HEK293 (cell line): ENCODE measurements around the gene NHEJ1.

ENCODE experiments used
- CTCF ChIA-PET: fragments of 350-600 bp; formaldehyde crosslinking; extraction: SDS; loops from one replicate; lab custom pipeline; 2021; ENCODE audit warnings: antibody characterized with exemption; lab: Yijun Ruan, JAX
- POLR2A ChIA-PET: fragments of 300-600 bp; formaldehyde crosslinking; extraction: SDS; loops from one replicate; lab custom pipeline; 2020; ENCODE audit warnings: antibody characterized with exemption, inconsistent platforms; lab: Yijun Ruan, JAX
- H3K27ac ChIP-seq: fragments of 200-500 bp; sonication (Bioruptor generic); 2 replicates; pipeline ENCODE4 v1.5.1; 2014; ENCODE audit warnings: low read depth, low read length, control low read depth, inconsistent platforms; ENCODE audit errors: extremely low read depth
- H3K36me3 ChIP-seq, 2 experiments: fragments of 200-500 bp in 1 of 2; sonication (Bioruptor generic) in 1 of 2; 1 replicate in 1 of 2; 2 replicates in 1 of 2; pipeline ENCODE4 v1.5.1; 2014 to 2017; ENCODE audit warnings: inconsistent platforms in 2 of 2, low read length in 2 of 2; ENCODE audit not compliant: control insufficient read depth in 2 of 2, insufficient read depth in 1 of 2
- H3K4me1 ChIP-seq: fragments of 200-500 bp; sonication (Bioruptor generic); 2 replicates; pipeline ENCODE4 v1.5.1; 2014; ENCODE audit warnings: mild to moderate bottlenecking, low read length, inconsistent platforms; ENCODE audit not compliant: control insufficient read depth, insufficient read depth
- H3K4me3 ChIP-seq: 2 replicates; pipeline ENCODE4 v1.5.1; 2011; ENCODE audit warnings: low read depth, mild to moderate bottlenecking, control low read depth, low read length, moderate library complexity
- H3K9me3 ChIP-seq: fragments of 200-500 bp; sonication (Bioruptor generic); 2 replicates; pipeline ENCODE4 v1.5.1; 2014; ENCODE audit warnings: low read depth, low read length, inconsistent platforms; ENCODE audit not compliant: control insufficient read depth, insufficient read depth
- FEZF1 ChIP-seq: fragments of 450-650 bp; formaldehyde crosslinking; IDR thresholded peaks from 2 replicates; pipeline ENCODE4 v1.5.1; 2016; ENCODE audit warnings: missing biosample characterization, missing genetic modification characterization
- GLI2 ChIP-seq: fragments of 450-650 bp; formaldehyde crosslinking; IDR thresholded peaks from 2 replicates; pipeline ENCODE4; 2017; ENCODE audit warnings: missing biosample characterization, missing genetic modification characterization, low read depth, borderline replicate concordance
- GLIS1 ChIP-seq: fragments of 450-650 bp; formaldehyde crosslinking; IDR thresholded peaks from 2 replicates; pipeline ENCODE4 v1.5.1; 2016; ENCODE audit warnings: missing biosample characterization, missing genetic modification characterization
- HIC1 ChIP-seq: fragments of 450-650 bp; formaldehyde crosslinking; IDR thresholded peaks from 2 replicates; pipeline ENCODE4 v1.5.1; 2016; ENCODE audit warnings: missing biosample characterization, missing genetic modification characterization
- KLF16 ChIP-seq: fragments of 450-650 bp; formaldehyde crosslinking; IDR thresholded peaks from 2 replicates; pipeline ENCODE4 v1.5.1; 2017; ENCODE audit warnings: missing biosample characterization, missing genetic modification characterization
- OSR2 ChIP-seq: fragments of 450-650 bp; formaldehyde crosslinking; IDR thresholded peaks from 2 replicates; pipeline ENCODE4 v1.5.1; 2016; ENCODE audit warnings: missing biosample characterization, missing genetic modification characterization
- RBAK ChIP-seq: fragments of 450-650 bp; formaldehyde crosslinking; IDR thresholded peaks from 2 replicates; pipeline ENCODE4 v1.5.1; 2016; ENCODE audit warnings: missing biosample characterization, missing genetic modification characterization
- SALL2 ChIP-seq: fragments of 450-650 bp; formaldehyde crosslinking; IDR thresholded peaks from 2 replicates; pipeline ENCODE4 v1.5.0; 2017; ENCODE audit warnings: missing biosample characterization, mild to moderate bottlenecking, missing genetic modification characterization, borderline replicate concordance
- YY2 ChIP-seq: fragments of 450-650 bp; formaldehyde crosslinking; IDR thresholded peaks from 2 replicates; pipeline ENCODE4 v1.5.1; 2016; ENCODE audit warnings: missing biosample characterization, missing genetic modification characterization
- ZBTB11 ChIP-seq: fragments of 450-650 bp; formaldehyde crosslinking; conservative IDR thresholded peaks from 2 replicates; pipeline ENCODE4 v1.5.1; 2016; ENCODE audit warnings: low read depth, missing biosample characterization, missing genetic modification characterization
- ZBTB6 ChIP-seq: fragments of 450-650 bp; formaldehyde crosslinking; IDR thresholded peaks from 2 replicates; pipeline ENCODE4 v1.5.1; 2017; ENCODE audit warnings: missing biosample characterization, missing genetic modification characterization
- ZNF175 ChIP-seq: fragments of 450-650 bp; formaldehyde crosslinking; IDR thresholded peaks from 2 replicates; pipeline ENCODE4 v1.5.1; 2016; ENCODE audit warnings: missing biosample characterization, missing genetic modification characterization
- ZNF311 ChIP-seq: fragments of 450-650 bp; formaldehyde crosslinking; IDR thresholded peaks from 2 replicates; pipeline ENCODE4 v1.5.1; 2017; ENCODE audit warnings: missing biosample characterization, missing genetic modification characterization, borderline replicate concordance
- ZNF621 ChIP-seq: fragments of 450-650 bp; formaldehyde crosslinking; IDR thresholded peaks from 2 replicates; pipeline ENCODE4 v1.5.1; 2017; ENCODE audit warnings: missing biosample characterization, missing genetic modification characterization
- ZSCAN5A ChIP-seq: fragments of 450-650 bp; formaldehyde crosslinking; IDR thresholded peaks from 2 replicates; pipeline ENCODE4 v1.5.1; 2016; ENCODE audit warnings: missing biosample characterization, missing genetic modification characterization
- TF ChIP-seq, protein P1 (sequence below): fragments of 450-650 bp; formaldehyde crosslinking; IDR thresholded peaks from 2 replicates; pipeline ENCODE4 v1.5.1; 2016; ENCODE audit warnings: missing biosample characterization, missing genetic modification characterization
- TF ChIP-seq, protein P2 (sequence below): fragments of 450-650 bp; formaldehyde crosslinking; IDR thresholded peaks from 2 replicates; pipeline ENCODE4 v1.5.1; 2016; ENCODE audit warnings: missing biosample characterization, missing genetic modification characterization

The NHEJ1 gene

GRCh38 chr2:219082332-219082958, 78.2 kb downstream of the NHEJ1 start:
- TF ChIP-seq OSR2 (tag by site-specific recombination) (no peak), GLI2 (tag by site-specific recombination) (no peak), SALL2 (tag by site-specific recombination) (no peak), FEZF1 (tag by site-specific recombination) (no peak), RBAK (no peak), HIC1 (no peak), KLF16 (no peak), ZBTB11 (tag by site-specific recombination) (no peak)
- Histone ChIP-seq H3K36me3 (peaks cover 0 to 6% of the 10 kb centered on the region in 2 experiments; a peak in 1 of 3 replicates), H3K4me1 (no peaks in the 10 kb centered on the region), H3K27ac (no peak overlapping the region), H3K9me3 (no peaks in the 10 kb centered on the region), H3K4me3 (no peak overlapping the region)
- POLR2A ChIA-PET, result no interaction called here
- CTCF ChIA-PET, result interaction anchor here (1.0 to 4.1 kb wide), 4 partner anchors 10 to 72 kb away, joined by 3 to 21 read pairs (median 4); no protein-coding TSS in a partner anchor

- CTCF ChIA-PET, result interaction anchor here (1.4 to 4.1 kb wide), 3 partner anchors 9 to 73 kb away, joined by 4 to 21 read pairs (median 5); no protein-coding TSS in a partner anchor
- Histone ChIP-seq H3K4me1 (no peaks in the 10 kb centered on the region), H3K4me3 (no peak overlapping the region), H3K27ac (no peak overlapping the region), H3K9me3 (no peaks in the 10 kb centered on the region)
- TF ChIP-seq ZNF175 (tag by site-specific recombination) (no peak), GLIS1 (tag by site-specific recombination) (no peak), ZNF621 (no peak)
- TF ChIP-seq, all 188 proteins: peak for 0
- POLR2A ChIA-PET, result no interaction called here
- peaks cover 0 to 12% of the 10 kb centered on the region in 2 experiments; a peak in 1 of 3 replicates for H3K36me3 ChIP-seq
Measured at GRCh38 chr2:219081701-219082331, 78.8 kb downstream of the NHEJ1 start.

GRCh38 chr2:219081096-219081495, 79.5 kb downstream of the NHEJ1 start:
- ChIA-PET POLR2A (no interaction called here), CTCF (interaction anchor here (0.6 to 4.1 kb wide), 8 partner anchors 9 to 214 kb away, joined by 3 to 21 read pairs (median 4); no protein-coding TSS in a partner anchor)
- Histone ChIP-seq H3K36me3 (peaks cover 0 to 19% of the 10 kb centered on the region in 2 experiments; a peak in 1 of 3 replicates), H3K27ac (no peak overlapping the region), H3K4me3 (no peak overlapping the region), H3K9me3 (no peaks in the 10 kb centered on the region), H3K4me1 (no peaks in the 10 kb centered on the region)
- TF ChIP-seq ZBTB6 (tag by site-specific recombination) (no peak), ZSCAN5A (no peak), ZNF311 (tag by site-specific recombination) (no peak), YY2 (tag by site-specific recombination) (no peak)
- TF ChIP-seq, protein P1, sequence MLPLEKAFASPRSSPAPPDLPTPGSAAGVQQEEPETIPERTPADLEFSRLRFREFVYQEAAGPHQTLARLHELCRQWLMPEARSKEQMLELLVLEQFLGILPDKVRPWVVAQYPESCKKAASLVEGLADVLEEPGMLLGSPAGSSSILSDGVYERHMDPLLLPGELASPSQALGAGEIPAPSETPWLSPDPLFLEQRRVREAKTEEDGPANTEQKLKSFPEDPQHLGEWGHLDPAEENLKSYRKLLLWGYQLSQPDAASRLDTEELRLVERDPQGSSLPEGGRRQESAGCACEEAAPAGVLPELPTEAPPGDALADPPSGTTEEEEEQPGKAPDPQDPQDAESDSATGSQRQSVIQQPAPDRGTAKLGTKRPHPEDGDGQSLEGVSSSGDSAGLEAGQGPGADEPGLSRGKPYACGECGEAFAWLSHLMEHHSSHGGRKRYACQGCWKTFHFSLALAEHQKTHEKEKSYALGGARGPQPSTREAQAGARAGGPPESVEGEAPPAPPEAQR (tag by site-specific recombination), result no peak
- TF ChIP-seq, protein P2, sequence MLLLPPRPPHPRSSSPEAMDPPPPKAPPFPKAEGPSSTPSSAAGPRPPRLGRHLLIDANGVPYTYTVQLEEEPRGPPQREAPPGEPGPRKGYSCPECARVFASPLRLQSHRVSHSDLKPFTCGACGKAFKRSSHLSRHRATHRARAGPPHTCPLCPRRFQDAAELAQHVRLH (tag by site-specific recombination), result no peak
